ENCODE results near the gene MXD4. TPM values are rescaled to one million over a fixed set of nuclear protein-coding genes. Genes with fewer than 3 reads are reported as not detected.

Gene MXD4
- polyA plus RNA-seq, 1 of the 3 experiments (the other 2 are of a cell fraction) = 38.6 TPM

DNA sequence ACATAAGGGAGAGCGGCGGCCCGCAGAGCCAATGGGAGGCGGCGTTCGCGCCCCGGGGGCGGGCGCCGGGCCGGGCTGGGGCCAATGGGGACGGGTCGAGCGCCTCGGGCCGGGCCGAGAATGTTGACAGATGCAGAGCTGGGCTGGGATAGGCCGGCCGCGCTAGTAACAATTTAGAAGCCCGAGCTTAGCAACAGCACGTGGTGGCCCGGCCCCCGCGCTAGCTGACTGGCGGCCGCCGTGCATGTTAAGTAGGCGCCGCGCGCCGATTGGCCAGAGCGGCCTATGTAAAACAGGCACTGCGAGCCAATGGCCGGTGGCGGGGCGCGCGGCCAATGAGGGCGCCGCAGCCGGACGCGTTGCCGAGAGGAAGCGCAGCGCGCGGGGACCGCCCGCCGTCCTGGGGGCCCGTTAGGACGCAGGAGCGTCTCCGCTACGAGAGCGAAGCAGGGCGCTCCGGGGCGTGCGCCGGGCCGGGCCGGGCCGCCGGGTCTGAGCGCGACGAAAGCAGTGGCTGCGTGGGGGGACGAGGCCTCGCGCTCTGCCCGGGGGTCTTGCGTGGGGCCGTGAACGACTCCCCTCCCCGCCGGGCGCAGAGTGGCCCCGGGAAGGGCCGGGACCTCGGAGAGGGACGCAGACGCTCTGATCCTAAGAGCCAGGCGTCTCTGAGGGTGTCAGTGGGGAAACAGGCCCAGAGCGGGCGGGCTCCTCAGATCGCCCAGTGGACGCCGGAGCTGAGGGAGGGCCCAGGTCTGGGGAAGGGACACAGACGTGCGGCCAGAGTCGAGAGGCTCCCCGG is 435 bp upstream of the MXD4 start (continued):
- peak; percentile 63 for TF ChIP-seq TAF1 (IDR thresholded peaks at IDR 0.05; ENCODE audit: borderline replicate concordance, low read depth, low read length)

DNA sequence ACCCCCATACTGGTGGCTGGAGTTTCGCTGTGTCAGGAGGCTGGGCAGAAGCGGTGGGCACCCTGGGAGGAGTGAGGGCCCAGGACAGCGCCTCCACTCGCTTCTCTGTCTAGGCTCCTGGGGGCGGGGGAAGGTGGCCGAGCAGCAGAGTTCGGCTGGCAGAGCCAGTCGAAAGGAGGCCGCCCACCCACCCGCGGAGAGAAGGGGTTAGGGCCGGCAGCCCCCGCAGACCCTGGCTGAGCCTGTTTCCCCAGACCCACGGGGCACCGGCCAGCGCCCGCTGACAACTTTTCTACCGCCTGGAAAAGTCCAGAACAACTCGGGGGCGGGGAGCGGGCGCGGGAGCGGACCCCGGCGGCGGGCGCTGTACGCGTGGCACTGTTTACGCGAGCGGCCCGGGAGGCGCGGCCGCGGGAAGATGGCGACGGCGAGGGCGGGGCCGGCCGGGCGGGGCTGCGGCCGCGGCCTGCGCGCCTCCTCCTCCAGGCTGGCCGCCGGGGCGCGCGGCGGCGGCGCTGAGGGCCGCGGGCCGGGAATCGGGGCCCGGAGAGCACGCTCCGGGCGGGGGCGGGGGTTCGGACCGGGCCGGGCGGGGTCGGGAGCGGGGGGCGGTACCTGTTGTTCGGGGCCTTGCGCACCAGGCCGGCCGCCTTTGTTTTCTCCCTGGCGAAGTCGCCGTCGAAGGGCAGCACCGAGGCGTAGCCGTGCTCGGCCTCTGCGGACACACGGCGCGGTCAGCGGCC is 628 bp downstream of the MXD4 start:
- H3K79me2 ChIP-seq (ENCODE audit: insufficient read depth) = peaks cover 38% of the 10 kb centered on the region
- H3K36me3 ChIP-seq (replicated peaks in 1 of 2; ENCODE audit: control insufficient read depth in 1 of 2, insufficient read depth in 2 of 2, low read length in 1 of 2) = peaks cover 0 to 25% of the 10 kb centered on the region in 2 experiments
- H3K9me3 ChIP-seq = no peaks in the 10 kb centered on the region
- H3K4me1 ChIP-seq (ENCODE audit: control insufficient read depth in 1 of 2, insufficient read depth in 2 of 2, low read depth in 1 of 2, low read length in 1 of 2) = peaks cover 5 to 71% of the 10 kb centered on the region in 2 experiments; a peak in 2 of 4 replicates
- ChIA-PET CTCF (interaction anchor here (1.0 to 1.7 kb wide), 2 partner anchors 41 to 152 kb away, joined by 3 to 4 read pairs; no protein-coding TSS in a partner anchor), POLR2A (interaction anchor here (1.0 to 1.3 kb wide), 3 partner anchors 10 to 152 kb away, joined by 3 to 6 read pairs (median 3); no protein-coding TSS in a partner anchor)
- no peaks in the 10 kb centered on the region for H3K27me3 ChIP-seq (ENCODE audit: insufficient read depth)
- H2AFZ ChIP-seq (ENCODE audit: low read depth) = no peak overlapping the region
- H3F3A ChIP-seq (replicated peaks; ENCODE audit: insufficient read depth) = no peaks in the 10 kb centered on the region
- H3K27ac ChIP-seq (ENCODE audit: low read depth in 2 of 2, low read length in 1 of 2) = peak overlapping the region; percentile 53 to 92; a peak in 3 of 4 replicates
- H4K20me1 ChIP-seq (ENCODE audit: insufficient read depth) = peaks cover 43% of the 10 kb centered on the region
- WGBS (ENCODE audit: low lambda C conversion rate) = 4% methylated on average over 5 of the region's 91 CpGs
- peak overlapping the region; percentile 91 for H3K4me2 ChIP-seq
- peak overlapping the region; percentile 83 for H3K9ac ChIP-seq
- DNase-seq = peak; percentile 88
- TF ChIP-seq EP300 (IDR thresholded peaks at IDR 0.05; ENCODE audit: borderline replicate concordance in 1 of 2, low read depth in 1 of 2, low read length in 1 of 2) (no peak), RAD21 (IDR thresholded peaks at IDR 0.05; ENCODE audit: low read length) (no peak), RCOR1 (IDR thresholded peaks at IDR 0.05; ENCODE audit: low read length) (no peak), POLR2AphosphoS5 (IDR thresholded peaks at IDR 0.05; ENCODE audit: low read depth, low read length) (no peak), GATA2 (CRISPR knock-in tag; IDR thresholded peaks at IDR 0.05) (no peak), MXI1 (IDR thresholded peaks at IDR 0.05; ENCODE audit: low read depth, low read length) (peak; percentile 87), RFX5 (IDR thresholded peaks at IDR 0.05; ENCODE audit: low read length) (no peak), SIN3A (IDR thresholded peaks at IDR 0.05; ENCODE audit: borderline replicate concordance, low read depth, low read length) (no peak; the same call in 1 of the 2 replicates), YY1 (IDR thresholded peaks at IDR 0.05; ENCODE audit: low read depth) (peak; percentile 72), CHD2 (IDR thresholded peaks at IDR 0.05; ENCODE audit: low read length, partially characterized antibody) (no peak), TEAD4 (IDR thresholded peaks at IDR 0.05; ENCODE audit: borderline replicate concordance, insufficient read depth) (no peak), FOSL2 (IDR thresholded peaks at IDR 0.05; ENCODE audit: borderline replicate concordance, low read depth) (no peak), FOXM1 (IDR thresholded peaks at IDR 0.05; ENCODE audit: low read depth) (no peak)
- TF ChIP-seq, protein P1, sequence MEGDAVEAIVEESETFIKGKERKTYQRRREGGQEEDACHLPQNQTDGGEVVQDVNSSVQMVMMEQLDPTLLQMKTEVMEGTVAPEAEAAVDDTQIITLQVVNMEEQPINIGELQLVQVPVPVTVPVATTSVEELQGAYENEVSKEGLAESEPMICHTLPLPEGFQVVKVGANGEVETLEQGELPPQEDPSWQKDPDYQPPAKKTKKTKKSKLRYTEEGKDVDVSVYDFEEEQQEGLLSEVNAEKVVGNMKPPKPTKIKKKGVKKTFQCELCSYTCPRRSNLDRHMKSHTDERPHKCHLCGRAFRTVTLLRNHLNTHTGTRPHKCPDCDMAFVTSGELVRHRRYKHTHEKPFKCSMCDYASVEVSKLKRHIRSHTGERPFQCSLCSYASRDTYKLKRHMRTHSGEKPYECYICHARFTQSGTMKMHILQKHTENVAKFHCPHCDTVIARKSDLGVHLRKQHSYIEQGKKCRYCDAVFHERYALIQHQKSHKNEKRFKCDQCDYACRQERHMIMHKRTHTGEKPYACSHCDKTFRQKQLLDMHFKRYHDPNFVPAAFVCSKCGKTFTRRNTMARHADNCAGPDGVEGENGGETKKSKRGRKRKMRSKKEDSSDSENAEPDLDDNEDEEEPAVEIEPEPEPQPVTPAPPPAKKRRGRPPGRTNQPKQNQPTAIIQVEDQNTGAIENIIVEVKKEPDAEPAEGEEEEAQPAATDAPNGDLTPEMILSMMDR (IDR thresholded peaks at IDR 0.05) = no peak
- TF ChIP-seq, protein P2, sequence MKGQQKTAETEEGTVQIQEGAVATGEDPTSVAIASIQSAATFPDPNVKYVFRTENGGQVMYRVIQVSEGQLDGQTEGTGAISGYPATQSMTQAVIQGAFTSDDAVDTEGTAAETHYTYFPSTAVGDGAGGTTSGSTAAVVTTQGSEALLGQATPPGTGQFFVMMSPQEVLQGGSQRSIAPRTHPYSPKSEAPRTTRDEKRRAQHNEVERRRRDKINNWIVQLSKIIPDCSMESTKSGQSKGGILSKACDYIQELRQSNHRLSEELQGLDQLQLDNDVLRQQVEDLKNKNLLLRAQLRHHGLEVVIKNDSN (IDR thresholded peaks at IDR 0.05; ENCODE audit: borderline replicate concordance, low read depth) = no peak
- TF ChIP-seq, protein P3, sequence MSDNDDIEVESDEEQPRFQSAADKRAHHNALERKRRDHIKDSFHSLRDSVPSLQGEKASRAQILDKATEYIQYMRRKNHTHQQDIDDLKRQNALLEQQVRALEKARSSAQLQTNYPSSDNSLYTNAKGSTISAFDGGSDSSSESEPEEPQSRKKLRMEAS (IDR thresholded peaks at IDR 0.05; ENCODE audit: low read depth) = peak; percentile 47; the same call in 1 of the 2 replicates
- H3K4me3 ChIP-seq (ENCODE audit: low read depth in 2 of 2, low read length in 1 of 2) = peak overlapping the region; percentile 83 to 87
- H3K9me2 ChIP-seq = no peaks in the 10 kb centered on the region

Data from SK-N-SH (cell line).